A673 (cell line): ENCODE data around the gene CXCR3.

Experiments
- EZH2 ChIP-seq: fragments of 200-600 bp; sonication (generic); IDR thresholded peaks from 2 replicates; pipeline ENCODE4 v1.6.1; 2017; ENCODE audit warnings: borderline replicate concordance, low read depth, mild to moderate bottlenecking, mixed read lengths, antibody characterized with exemption, low read length; ENCODE audit not compliant: poor library complexity, severe bottlenecking
- TF ChIP-seq, protein P1 (sequence below): fragments of 300-800, 200-600 bp; sonication (generic); conservative IDR thresholded peaks from 2 replicates; pipeline ENCODE4 v1.5.1; 2017; ENCODE audit warnings: low read depth, mild to moderate bottlenecking, antibody characterized with exemption, low read length, moderate library complexity, mixed read lengths

DNA sequence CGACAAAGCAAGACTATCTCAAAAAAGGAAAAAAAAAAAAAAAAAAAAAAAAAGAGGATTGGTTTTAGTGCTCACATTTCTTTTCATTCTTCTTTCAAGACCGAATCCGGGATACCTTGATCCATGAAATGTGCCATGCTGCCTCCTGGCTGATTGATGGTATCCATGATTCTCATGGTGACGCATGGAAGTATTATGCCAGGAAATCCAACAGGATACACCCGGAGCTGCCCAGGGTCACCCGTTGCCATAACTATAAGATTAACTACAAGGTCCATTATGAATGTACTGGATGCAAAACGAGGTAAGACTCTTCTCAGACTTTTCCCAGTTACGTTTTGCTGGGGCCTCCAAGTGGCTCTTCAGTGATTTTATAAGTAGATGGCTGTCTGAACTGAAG is 6.1 kb downstream of the CXCR3 start:
- TF ChIP-seq, protein P1, sequence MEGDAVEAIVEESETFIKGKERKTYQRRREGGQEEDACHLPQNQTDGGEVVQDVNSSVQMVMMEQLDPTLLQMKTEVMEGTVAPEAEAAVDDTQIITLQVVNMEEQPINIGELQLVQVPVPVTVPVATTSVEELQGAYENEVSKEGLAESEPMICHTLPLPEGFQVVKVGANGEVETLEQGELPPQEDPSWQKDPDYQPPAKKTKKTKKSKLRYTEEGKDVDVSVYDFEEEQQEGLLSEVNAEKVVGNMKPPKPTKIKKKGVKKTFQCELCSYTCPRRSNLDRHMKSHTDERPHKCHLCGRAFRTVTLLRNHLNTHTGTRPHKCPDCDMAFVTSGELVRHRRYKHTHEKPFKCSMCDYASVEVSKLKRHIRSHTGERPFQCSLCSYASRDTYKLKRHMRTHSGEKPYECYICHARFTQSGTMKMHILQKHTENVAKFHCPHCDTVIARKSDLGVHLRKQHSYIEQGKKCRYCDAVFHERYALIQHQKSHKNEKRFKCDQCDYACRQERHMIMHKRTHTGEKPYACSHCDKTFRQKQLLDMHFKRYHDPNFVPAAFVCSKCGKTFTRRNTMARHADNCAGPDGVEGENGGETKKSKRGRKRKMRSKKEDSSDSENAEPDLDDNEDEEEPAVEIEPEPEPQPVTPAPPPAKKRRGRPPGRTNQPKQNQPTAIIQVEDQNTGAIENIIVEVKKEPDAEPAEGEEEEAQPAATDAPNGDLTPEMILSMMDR = no peak
- no peak for TF ChIP-seq EZH2
